Endothelial cell of umbilical vein (primary cell): Measurements from ENCODE around the gene LGALS3BP. TPM values are rescaled to one million over a fixed set of nuclear protein-coding genes. Genes with fewer than 3 reads are reported as not detected.

Source experiments
- BruUV-seq: library from RNA; stranded (reverse); fragments of 400-500 nt; replicated peaks from 2 replicates; lab custom pipeline; 2021; lab: Mats Ljungman, UMichigan
- CTCF ChIA-PET: fragments of 300-600, 350-600 bp; sonication (Branson Sonifier 250); formaldehyde crosslinking; loops from one replicate; lab custom pipeline; 2021; ENCODE audit warnings: antibody characterized with exemption, inconsistent platforms; lab: Charles Lee
- POLR2A ChIA-PET: fragments of 300-600, 350-600 bp; sonication (Branson Sonifier 250); formaldehyde crosslinking; loops from one replicate; lab custom pipeline; 2021; ENCODE audit warnings: antibody characterized with exemption, inconsistent platforms; lab: Charles Lee
- DNase-seq: peaks from one replicate; pipeline ENCODE4 v3.0.0-alpha.2; 2011; ENCODE audit warnings: low read depth, low spot score
- FAIRE-seq: peaks from 2 replicates; lab custom pipeline; 2011; peaks lifted over from hg19 to GRCh38; lab: Jason Lieb, UNC
- H2AFZ ChIP-seq: 2 replicates; pipeline ENCODE4 v1.6.0; 2012; ENCODE audit warnings: low read depth, low read length, control low read depth, inconsistent platforms
- H3K27ac ChIP-seq: 2 replicates; pipeline ENCODE4 v1.5.1; 2011; ENCODE audit warnings: low read depth, mild to moderate bottlenecking, control low read depth, low read length, moderate library complexity; ENCODE audit not compliant: insufficient read depth
- H3K27me3 ChIP-seq, 2 experiments: 2 replicates each; pipeline versions ENCODE4 v1.6.0 to v1.6.1; 2011; ENCODE audit warnings: low read length in 2 of 2, mixed read lengths in 1 of 2; ENCODE audit not compliant: control insufficient read depth in 2 of 2, insufficient read depth in 2 of 2
- H3K36me3 ChIP-seq, 2 experiments: 2 replicates in 1 of 2; 3 replicates in 1 of 2; pipeline ENCODE4 v1.5.1; 2011; ENCODE audit warnings: low read length in 2 of 2, mild to moderate bottlenecking in 1 of 2, moderate library complexity in 1 of 2; ENCODE audit not compliant: control insufficient read depth in 2 of 2, insufficient read depth in 2 of 2; ENCODE audit errors: extremely low read depth in 1 of 2
- H3K4me1 ChIP-seq: 3 replicates; pipeline ENCODE4 v1.5.1; 2011; ENCODE audit warnings: mild to moderate bottlenecking, low read length; ENCODE audit not compliant: control insufficient read depth, insufficient read depth; ENCODE audit errors: extremely low read depth
- H3K4me2 ChIP-seq: 2 replicates; pipeline ENCODE4 v1.6.1; 2011; ENCODE audit warnings: low read length, control low read depth, mixed read lengths; ENCODE audit not compliant: insufficient read depth
- H3K4me3 ChIP-seq, 3 experiments: fragments of 200-600 bp in 1 of 3; sonication (generic), shearing (Covaris generic) in 1 of 3; replicated peaks in 1 of 3; 2 replicates each; pipeline ENCODE4 v1.5.1; 2011 to 2016; ENCODE audit warnings: control low read depth in 3 of 3, low read length in 3 of 3, mild to moderate bottlenecking in 2 of 3, inconsistent platforms in 1 of 3, low read depth in 1 of 3, moderate library complexity in 1 of 3; ENCODE audit not compliant: insufficient read depth in 1 of 3
- H3K79me2 ChIP-seq: 2 replicates; pipeline ENCODE4 v1.6.0; 2012; ENCODE audit warnings: low read length, inconsistent platforms; ENCODE audit not compliant: control insufficient read depth, insufficient read depth
- H3K9ac ChIP-seq: replicated peaks from 2 replicates; pipeline ENCODE3; 2011; ENCODE audit warnings: low read length, control low read depth; ENCODE audit not compliant: insufficient read depth; ENCODE audit errors: extremely low read depth
- H3K9me1 ChIP-seq: replicated peaks from 3 replicates; pipeline ENCODE4 v1.6.0; 2011; ENCODE audit warnings: mild to moderate bottlenecking, low read length; ENCODE audit not compliant: control insufficient read depth, insufficient read depth; ENCODE audit errors: extremely low read depth
- H3K9me3 ChIP-seq: replicated peaks from 2 replicates; pipeline ENCODE4 v1.5.1; 2012; ENCODE audit warnings: low read length, inconsistent platforms; ENCODE audit not compliant: control insufficient read depth, insufficient read depth
- H4K20me1 ChIP-seq: replicated peaks from 2 replicates; pipeline ENCODE3; 2011; ENCODE audit warnings: mild to moderate bottlenecking, low read length; ENCODE audit not compliant: control insufficient read depth, insufficient read depth; ENCODE audit errors: extremely low read depth
- CTCF ChIP-seq, 2 donors: IDR thresholded peaks; 1 replicate in 1 of 2; 2 replicates in 1 of 2; pipeline ENCODE4 v1.5.1; 2011; ENCODE audit warnings: low read length in 2 of 2, mild to moderate bottlenecking in 2 of 2, moderate library complexity in 2 of 2, control low read depth in 1 of 2, inconsistent platforms in 1 of 2, low read depth in 1 of 2; ENCODE audit not compliant: insufficient read depth in 1 of 2; ENCODE audit errors: extremely low read depth in 1 of 2
- EZH2 ChIP-seq: IDR thresholded peaks from 2 replicates; pipeline ENCODE4 v1.6.1; 2012; ENCODE audit warnings: borderline replicate concordance, low read depth, mild to moderate bottlenecking, moderate library complexity, low read length, inconsistent platforms; ENCODE audit not compliant: severe bottlenecking
- FOS ChIP-seq: IDR thresholded peaks from 2 replicates; pipeline ENCODE4 v1.6.1; 2011; ENCODE audit warnings: mild to moderate bottlenecking, low read length, moderate library complexity, borderline replicate concordance; ENCODE audit not compliant: insufficient read depth
- GATA2 ChIP-seq: IDR thresholded peaks from 2 replicates; pipeline ENCODE4 v1.7.0; 2011; ENCODE audit warnings: low read depth, mild to moderate bottlenecking, moderate library complexity, mixed read lengths, low read length; ENCODE audit not compliant: insufficient read length, insufficient read depth
- JUN ChIP-seq: IDR thresholded peaks from 2 replicates; pipeline ENCODE4 v1.6.1; 2011; ENCODE audit warnings: borderline replicate concordance, low read depth; ENCODE audit not compliant: insufficient read length, insufficient read depth
- MAX ChIP-seq: IDR thresholded peaks from 2 replicates; pipeline ENCODE4 v1.6.1; 2011; ENCODE audit not compliant: insufficient read depth, insufficient read length
- MYC ChIP-seq: IDR thresholded peaks from one replicate; pipeline ENCODE4 v1.6.1; 2011; ENCODE audit warnings: mild to moderate bottlenecking, low read depth, low read length
- POLR2A ChIP-seq: IDR thresholded peaks from 2 replicates; pipeline ENCODE4 v1.6.1; 2012; ENCODE audit warnings: low read depth, mild to moderate bottlenecking, control low read depth, low read length
- POLR2AphosphoS5 ChIP-seq: IDR thresholded peaks from 2 replicates; pipeline ENCODE4 v1.6.1; 2012; ENCODE audit warnings: low read depth, mild to moderate bottlenecking, control low read depth, low read length, moderate library complexity; ENCODE audit not compliant: insufficient read depth
- dilution Hi-C: fragments of 300-500 bp; cut with MboI; formaldehyde crosslinking; loops from one replicate; pipeline ENCODE4 v1.15.0; 2019; ENCODE audit warnings: low sequenced_read_pairs; ENCODE audit not compliant: extremely low pct_ligation_motif_present
- intact Hi-C: fragments of 100-400 bp; cut with micrococcal nuclease; formaldehyde crosslinking; loops from one replicate; pipeline ENCODE4 v1.10.0; 2022
- polyA plus RNA-seq, 4 experiments: library from polyadenylated mRNA; depleted of rRNA in 3 of 4; stranded (reverse) in 3 of 4; unstranded in 1 of 4; fragments of >200 nt; gene quantifications; 2 replicates each; pipeline versions ENCODE4 v1.2.1 to v1.2.3, GENCODE V29; 2011 to 2012; ENCODE audit warnings: missing spikeins in 1 of 4
- total RNA-seq: library from RNA; stranded (reverse); gene quantifications from 2 replicates; pipeline ENCODE4 v1.2.3, GENCODE V29; 2021

The LGALS3BP gene
- total and polyA plus RNA-seq, 2 donors (not counting 3 experiments of a cell fraction or from before 2014, with no cell fraction given) = 0.77 to 1.3 TPM

- no peak overlapping the region for H3K27ac ChIP-seq
- no peaks in the 10 kb centered on the region for H3K9me3 ChIP-seq
- no peak overlapping the region for H3K4me3 ChIP-seq
- no peak overlapping the region for H3K9ac ChIP-seq
- H3K4me2 ChIP-seq = no peak overlapping the region
- peaks cover 52% of the 10 kb centered on the region for H3K79me2 ChIP-seq
- POLR2A ChIA-PET = no interaction called here
- H3K4me1 ChIP-seq = peaks cover 14% of the 10 kb centered on the region
- intact Hi-C loops = no loop called here
- no peak overlapping the region for H2AFZ ChIP-seq
- TF ChIP-seq EZH2 (no peak), JUN (no peak), POLR2AphosphoS5 (no peak), MYC (no peak), POLR2A (no peak), CTCF (IDR thresholded peaks at IDR 0.05; ENCODE audit: extremely low read depth in 1 of 2, insufficient read depth in 1 of 2, low read depth in 1 of 2, low read length in 2 of 2) (no peak), MAX (no peak), FOS (no peak), GATA2 (no peak)
- no peaks in the 10 kb centered on the region for H3K27me3 ChIP-seq
- H4K20me1 ChIP-seq = no peaks in the 10 kb centered on the region
- no peak for FAIRE-seq
- H3K9me1 ChIP-seq = no peaks in the 10 kb centered on the region
- H3K36me3 ChIP-seq = peaks cover 9 to 38% of the 10 kb centered on the region in 2 experiments
- dilution Hi-C loops = no loop called here
- no peak for DNase-seq
- CTCF ChIA-PET = interaction anchor here (1.8 kb wide), 2 partner anchors 9 to 10 kb away, joined by 9 to 10 read pairs; no protein-coding TSS in a partner anchor
- no TSS peak for BruUV-seq
These were observed 16.2 kb upstream of the LGALS3BP start for GRCh38 chr17:78995761-78996451.
